Stimulated activated CD4-positive, alpha-beta T cell treated with anti-CD3 and anti-CD28 coated beads, Interleukin-2, amount 100 ng/mL, for 4 hours (primary cell): ENCODE data around the gene XAGE5.
"Not testable (repeated sequence)": the region's sequence is repeated elsewhere in the genome, so short reads cannot be mapped to it uniquely, and the experiment has no call there.

Source experiments
- DNase-seq: peaks from one replicate; pipeline ENCODE4 v3.0.0-alpha.2; 2020; ENCODE audit warnings: low read depth

XAGE5 gene, protein sequence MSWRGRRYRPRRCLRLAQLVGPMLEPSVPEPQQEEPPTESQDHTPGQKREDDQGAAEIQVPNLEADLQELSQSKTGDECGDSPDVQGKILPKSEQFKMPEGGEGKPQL

DNA sequence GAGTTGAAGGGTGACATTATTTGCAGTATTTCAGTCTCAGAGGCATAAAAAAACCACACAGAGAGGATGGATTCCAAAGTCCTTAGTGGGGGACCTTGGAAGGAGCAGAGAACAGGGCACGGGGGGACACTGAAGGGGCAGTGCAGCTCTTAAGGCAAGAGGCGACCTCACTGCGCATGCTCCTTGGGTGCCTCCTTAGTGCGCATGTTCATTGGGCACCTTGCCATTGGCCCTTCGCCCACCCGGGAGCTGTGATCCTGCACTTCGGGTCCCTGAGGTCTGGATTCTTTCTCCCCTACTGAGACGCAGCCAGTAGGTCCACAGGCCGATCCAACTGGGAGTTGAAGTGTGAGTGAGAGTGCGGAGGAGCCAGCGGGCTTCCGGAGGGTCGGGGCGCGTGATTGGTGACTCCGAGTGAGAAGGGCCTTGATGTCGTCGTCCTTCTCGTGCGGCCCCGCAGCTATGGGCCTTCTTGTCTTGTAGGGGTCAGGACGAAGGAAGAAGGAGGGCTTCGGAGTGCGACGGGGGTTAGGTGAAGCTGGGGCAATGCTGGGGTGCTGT lies at the start of gene XAGE5:
Gene XAGE5, plus strand, starts transcription at position 223 of the 561 bp plus-strand sequence. CDS start 1,280 bp downstream, outside the sequence.
- no peak for DNase-seq

DNA sequence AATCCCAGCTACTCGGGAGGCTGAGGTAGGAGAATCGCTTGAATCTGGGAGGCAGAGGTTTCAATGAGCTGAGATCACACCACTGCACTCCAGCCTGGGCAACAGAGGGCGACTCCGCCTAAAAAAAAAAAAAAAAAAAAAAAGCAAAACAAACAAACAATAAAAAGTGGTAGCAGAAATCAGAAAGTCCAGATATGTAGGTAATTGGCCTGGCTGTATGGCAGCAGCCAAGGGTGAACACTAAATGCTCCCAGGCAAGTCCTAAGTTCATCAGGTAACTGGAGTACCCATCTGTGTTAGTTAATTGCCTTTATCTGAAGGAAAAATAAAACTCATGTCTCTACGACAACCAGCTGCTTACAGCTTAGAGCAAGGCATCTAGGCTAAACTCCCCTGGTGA lies 45.1 kb upstream of the XAGE5 start:
- not testable (repeated sequence) for DNase-seq

DNA sequence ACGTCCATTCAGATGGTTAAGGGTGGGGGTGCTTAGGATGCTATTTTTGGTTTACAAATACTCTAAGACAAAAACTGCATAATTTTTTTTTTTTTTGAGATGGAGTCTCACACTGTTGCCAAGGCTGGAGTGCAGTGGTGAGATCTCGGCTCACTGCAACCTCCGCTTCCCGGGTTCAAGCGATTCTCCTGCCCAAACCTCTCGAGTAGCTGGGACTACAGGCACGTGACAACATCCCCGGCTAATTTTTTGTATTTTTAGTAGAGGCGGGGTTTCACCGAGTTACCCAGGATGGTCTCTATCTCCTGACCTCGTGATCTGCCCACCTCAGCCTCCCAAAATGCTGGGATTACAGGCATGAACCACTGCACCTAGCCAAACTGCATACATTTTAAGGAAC lies 37.6 kb upstream of the XAGE5 start:
- not testable (repeated sequence) for DNase-seq

DNA sequence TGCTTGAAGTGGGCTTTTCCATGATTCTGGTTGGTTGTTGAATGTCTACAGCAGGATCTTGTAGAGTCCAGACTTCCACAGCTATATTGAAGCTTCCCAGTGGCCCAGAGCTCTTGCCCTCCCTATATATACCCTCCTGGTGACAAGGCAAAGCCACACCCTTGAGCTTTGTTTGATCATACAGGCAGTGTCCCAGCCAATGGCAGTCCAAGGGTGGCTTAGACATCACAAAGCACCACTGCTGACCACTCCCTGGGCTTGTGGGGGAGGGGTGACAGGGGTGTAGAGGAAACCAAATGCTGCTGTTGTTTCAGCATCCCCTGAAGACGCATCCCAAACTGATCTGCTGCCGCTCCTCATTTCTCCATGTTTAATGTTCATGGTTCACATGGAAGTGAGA lies 13.8 kb upstream of the XAGE5 start, which contains the start of gene SPANXN5:
Gene SPANXN5, minus strand, starts transcription at position 101 of the 400 bp plus-strand sequence. Its CDS starts 79 bp downstream, at position 22.
- not testable (repeated sequence) for DNase-seq

DNA sequence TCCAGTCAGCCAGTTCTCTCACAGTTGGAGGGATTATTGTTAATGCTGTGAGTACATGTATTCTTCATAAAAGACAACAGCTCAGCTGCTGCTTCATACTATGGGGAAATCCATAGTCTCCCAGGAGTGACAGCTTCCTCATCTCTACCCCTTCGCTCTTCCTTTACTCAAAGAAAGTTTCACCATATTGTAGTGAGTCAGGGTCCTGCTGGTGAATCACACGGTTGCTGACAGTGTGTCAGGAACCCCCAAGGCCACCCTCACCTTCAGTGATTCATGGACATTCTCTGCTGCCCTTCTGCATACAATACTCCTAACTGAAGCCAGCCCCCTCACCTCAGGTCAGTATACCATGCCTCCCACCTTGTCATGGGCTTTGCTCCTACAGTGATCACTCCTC lies 6.2 kb upstream of the XAGE5 start:
- DNase-seq: not testable (repeated sequence)

DNA sequence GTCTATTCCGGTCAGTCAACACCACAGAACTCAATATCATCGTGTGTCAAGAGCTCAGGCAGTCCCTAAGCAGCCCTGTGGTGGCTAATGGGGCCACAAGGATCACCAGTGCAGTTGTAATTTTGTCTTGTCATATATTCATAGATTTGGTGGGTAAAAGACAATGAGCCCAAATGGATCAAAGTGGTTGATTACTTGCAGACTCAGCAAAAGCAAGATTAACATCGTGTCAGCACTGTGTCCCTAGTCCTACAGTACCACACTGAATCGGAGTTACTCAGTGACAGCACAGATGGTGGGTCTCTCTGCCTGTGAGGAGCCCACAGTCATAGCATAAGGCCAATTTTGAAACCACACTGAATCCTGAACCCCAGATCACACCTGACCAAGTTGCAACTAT lies 8.7 kb downstream of the XAGE5 start:
- DNase-seq: no peak

DNA sequence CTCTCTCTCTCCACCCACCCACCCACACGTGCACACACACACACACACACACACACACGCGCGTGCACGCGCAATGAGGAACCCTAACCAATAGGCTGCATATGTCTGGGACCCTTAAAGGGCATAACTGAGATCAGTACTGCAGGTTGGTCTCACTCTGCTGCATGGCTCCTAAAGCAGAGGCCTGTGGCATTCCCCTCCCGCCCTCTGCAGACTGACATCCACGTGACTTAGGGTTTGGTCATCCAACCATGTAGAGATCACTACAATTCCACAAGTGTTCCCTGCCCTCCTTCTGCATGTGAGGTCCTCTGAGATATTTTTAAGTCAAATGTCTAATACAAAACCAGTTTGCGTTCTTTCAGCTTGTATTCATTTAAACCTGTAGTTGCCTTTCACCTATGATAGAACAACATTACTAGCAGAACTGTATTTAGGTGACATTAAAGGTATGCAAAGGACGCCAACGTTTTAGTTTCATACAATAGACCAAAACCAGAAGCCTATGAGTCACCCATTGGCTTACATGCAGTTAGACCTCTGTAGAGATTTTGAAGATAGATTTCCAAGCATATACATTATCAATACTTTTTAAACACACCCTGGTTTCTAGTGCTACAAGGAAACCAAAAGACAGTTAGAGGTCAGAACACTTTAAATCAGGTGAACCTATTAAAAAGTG lies 10.1 kb downstream of the XAGE5 start:
- DNase-seq: no peak

DNA sequence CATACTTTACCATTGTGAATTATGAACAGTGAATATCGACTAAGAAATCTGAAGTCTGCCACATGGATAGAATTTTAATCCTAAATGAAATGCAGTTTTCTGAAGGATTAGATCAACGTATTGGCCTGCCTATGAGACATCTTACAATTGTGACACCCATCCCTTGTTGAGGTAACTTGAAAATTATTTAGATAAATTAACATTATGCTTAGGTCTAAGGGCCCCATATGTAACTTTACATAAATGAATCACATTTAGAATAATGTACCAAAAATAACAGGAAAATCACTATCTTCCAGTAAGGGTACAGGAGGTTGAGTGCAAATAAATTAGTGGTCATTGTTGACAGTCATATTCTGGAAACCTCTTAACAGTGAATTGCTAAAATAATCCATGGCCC lies 13.5 kb downstream of the XAGE5 start:
- no peak for DNase-seq

DNA sequence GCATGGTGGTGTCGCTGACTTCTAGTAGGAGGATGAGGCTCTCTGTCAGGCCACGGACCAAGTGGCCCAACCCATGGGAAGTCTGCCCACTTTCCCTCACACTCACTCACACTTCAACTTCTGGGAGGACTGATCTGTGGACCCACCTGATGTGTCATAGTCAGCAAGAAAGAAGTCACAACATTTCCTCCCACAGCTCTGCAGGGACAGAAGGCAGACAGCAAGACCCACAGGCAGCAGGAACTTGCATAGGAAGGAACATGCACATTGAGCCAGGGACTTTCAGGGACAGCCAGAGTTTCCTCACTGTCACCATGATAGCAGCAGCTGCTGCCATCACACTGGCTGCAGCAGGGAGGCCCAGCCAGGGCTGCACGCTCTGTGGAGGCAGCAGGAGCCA lies 19.5 kb downstream of the XAGE5 start:
- DNase-seq: no peak

DNA sequence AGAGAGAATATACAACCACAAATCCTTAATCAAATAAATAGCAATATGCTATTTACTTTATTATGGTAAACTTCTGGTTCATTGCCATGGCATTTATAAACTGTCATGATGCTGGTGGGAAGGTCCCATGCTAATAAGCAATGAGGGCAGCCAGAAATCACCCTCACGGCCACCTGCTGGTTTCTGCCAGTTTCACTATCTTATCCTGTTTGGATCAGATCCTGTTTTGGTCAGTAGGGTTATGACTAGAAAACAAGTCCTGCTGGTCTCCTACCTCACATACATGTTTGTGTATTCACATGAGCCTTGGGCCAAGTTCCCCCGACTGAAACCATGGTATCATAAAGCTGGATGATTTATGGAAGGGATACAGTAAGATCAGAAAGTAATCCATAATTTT lies 28.1 kb downstream of the XAGE5 start:
- DNase-seq: no peak

DNA sequence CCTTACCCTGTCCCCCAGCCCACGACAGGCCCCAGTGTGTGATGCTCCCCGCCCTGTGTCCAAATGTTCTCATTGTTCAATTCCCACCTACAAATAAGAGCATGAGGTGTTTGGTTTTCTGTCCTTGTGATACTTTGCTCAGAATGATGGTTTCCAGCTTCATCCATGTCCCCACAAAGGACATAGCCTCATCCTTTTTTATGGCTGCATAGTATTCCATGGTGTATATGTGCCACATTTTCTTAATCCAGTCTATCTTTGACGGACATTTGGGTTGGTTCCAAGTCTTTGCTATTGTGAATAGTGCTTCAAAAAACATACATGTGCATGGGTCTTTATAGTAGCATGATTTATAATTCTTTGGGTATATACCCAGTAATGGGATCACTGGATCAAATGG lies 32.5 kb downstream of the XAGE5 start:
- not testable (repeated sequence) for DNase-seq

DNA sequence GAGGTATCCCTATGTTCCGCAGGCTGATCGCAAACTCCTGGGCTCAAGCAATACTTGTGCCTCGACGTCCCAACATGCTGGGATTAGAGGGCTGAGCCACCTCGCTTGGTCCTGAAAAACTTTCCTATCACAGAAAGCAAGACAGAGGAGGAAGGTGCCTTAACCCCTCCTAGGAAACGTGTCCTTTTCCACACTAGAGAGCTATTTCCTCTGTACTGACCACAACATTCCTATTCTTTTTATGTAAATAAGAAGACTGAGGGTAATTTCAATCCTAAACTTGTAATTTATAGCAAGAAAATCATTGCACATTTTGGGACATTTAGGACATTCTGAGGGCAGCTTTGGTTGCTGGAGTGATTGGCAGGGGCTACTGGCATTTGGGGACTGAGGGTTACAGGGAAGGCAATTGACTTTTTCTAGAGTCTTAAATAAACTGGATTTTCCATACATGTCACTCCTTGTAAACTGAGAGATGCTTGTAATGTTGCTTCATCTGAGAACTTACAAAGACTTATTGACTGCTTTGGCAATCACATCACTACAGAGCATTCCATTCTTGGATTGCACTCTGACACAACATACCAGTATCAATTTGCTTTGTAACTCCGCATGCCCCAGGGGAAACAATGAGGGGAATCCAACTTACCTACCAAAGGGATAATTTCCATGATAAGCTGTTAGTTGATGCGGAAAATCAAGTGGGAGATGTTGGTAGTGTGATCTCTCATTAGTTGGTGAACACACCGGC lies 41.2 kb downstream of the XAGE5 start:
- no peak for DNase-seq

DNA sequence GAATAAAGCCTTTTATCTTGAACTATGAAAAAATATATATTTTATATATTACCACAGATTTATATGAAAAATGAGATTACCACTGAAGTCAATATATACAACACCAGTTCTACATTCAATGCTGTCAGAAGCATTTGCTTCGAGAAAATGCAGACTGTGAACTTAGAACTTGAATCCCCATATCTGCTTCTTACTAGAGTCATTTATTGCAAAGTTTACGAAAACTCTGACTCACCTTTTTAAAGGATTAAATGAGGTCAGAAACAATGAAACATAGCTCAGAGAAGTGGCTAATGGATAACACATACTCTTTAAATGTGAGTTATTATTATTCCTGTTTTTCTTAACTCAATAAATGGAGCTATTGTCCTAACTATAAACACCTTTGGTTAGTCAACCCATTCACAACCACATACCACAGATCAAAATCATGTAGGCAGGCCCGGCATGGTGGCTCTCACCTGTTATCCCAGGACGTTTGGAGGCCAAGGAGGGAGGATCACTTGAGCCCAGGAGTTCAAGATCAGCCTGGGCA lies 46.0 kb downstream of the XAGE5 start:
- not testable (repeated sequence) for DNase-seq

DNA sequence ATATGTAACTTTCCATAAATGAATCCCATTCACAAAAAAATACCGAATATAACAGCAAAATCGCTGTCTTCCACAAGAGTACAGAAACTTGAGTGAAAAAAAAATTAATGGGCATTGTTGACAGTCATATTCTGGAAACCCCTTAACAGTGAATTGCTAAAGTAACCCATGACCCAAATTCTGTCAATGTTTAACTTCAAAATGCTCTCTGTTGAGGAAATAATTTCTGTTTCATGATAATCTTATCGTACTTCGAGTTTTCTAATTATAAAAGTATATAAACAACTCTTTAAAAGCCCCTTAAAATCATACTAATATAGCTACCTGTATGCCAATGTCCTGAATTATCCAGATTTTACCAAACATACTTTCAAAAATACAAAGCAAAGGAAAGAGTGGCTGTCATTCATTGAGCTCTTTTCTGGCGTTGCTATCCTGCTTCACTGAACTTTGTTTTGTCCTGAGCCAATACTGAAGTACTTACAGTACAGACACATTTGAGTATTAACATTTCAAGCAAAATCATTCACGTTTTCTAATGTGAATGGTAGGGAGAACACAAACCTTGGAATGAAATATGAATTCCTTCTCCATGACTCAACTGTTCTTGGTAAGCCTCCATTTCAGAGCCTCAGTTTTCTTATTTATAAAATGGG lies 54.4 kb downstream of the XAGE5 start:
- DNase-seq: no peak
